OCI-LY7 (cell line): ENCODE results near the gene SLC27A6.

Experiments used
- CTCF ChIP-seq: fragments of 200-600 bp; sonication (generic); conservative IDR thresholded peaks from 2 replicates; pipeline ENCODE4 v1.5.1; 2014; ENCODE audit warnings: mild to moderate bottlenecking, antibody characterized with exemption, low read length, moderate library complexity, mixed read lengths
- EZH2phosphoT487 ChIP-seq: fragments of 200-600 bp; sonication (generic); IDR thresholded peaks from 2 replicates; pipeline ENCODE4 v1.6.1; 2018; ENCODE audit warnings: low read depth, borderline replicate concordance, mild to moderate bottlenecking, mixed run types, antibody characterized with exemption, low read length, moderate library complexity, mixed read lengths

- no peak for TF ChIP-seq CTCF
- no peak for TF ChIP-seq EZH2phosphoT487
Measured at GRCh38 chr5:129074903-129075302, 109.6 kb downstream of the SLC27A6 start.
